ENCODE data around the gene SMU1. TPM values are rescaled to one million over a fixed set of nuclear protein-coding genes. Genes with fewer than 3 reads are reported as not detected.

SMU1 gene
- total RNA-seq, 1 donor from 2014 or later, result 25.4 TPM

DNA sequence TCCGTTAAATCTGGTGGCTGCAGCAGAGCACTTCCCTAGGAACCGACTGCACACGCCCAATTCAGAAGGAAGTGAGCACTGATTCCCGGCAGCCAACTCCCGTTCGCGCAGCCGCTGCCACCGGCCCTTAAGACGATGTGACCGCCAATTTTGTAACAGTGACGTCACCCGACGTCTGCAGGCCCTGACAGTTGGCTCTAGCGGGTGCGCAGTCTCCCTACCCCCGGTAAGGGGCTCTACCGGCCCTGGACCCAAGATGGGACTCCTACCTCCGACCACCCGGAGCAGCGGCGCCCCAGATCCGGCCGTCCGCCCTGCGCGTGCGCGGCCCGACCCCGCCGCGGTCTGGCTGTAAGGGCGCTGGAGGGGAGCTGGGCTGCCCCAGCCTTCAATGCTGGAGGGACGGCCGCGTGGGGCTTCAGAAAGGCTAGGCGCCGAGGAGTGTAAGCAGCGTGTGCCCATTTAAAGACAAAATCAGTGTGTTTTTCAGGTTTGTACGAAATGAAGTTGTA lies 32.3 kb downstream of the SMU1 start:
- H3K4me3 Mint-ChIP-seq, result peak overlapping the region; percentile 86
- peak; percentile 79 for DNase-seq (ENCODE audit: extremely low spot score, unreplicated experiment)
- H3K4me1 Mint-ChIP-seq (ENCODE audit: unreplicated experiment), result peaks cover 17% of the 10 kb centered on the region
- H3K27ac Mint-ChIP-seq, result peak overlapping the region; percentile 89
- H3K36me3 Mint-ChIP-seq, result peaks cover 10% of the 10 kb centered on the region
- TF ChIP-seq CTCF (conservative IDR thresholded peaks at IDR 0.05), result no peak
- H3K9me3 Mint-ChIP-seq, result no peaks in the 10 kb centered on the region
- no peaks in the 10 kb centered on the region for H3K27me3 Mint-ChIP-seq

- Mint-ChIP-seq H3K27me3 (no peaks in the 10 kb centered on the region), H3K36me3 (peaks cover 14% of the 10 kb centered on the region), H3K9me3 (no peaks in the 10 kb centered on the region), H3K27ac (peak overlapping the region; percentile 89), H3K4me1 (ENCODE audit: unreplicated experiment) (peaks cover 17% of the 10 kb centered on the region), H3K4me3 (peak overlapping the region; percentile 86)
- no peak for DNase-seq (ENCODE audit: extremely low spot score, unreplicated experiment)
- TF ChIP-seq CTCF (conservative IDR thresholded peaks at IDR 0.05), result no peak
Measured at GRCh38 chr9:33043671-33044070, 32.8 kb downstream of the SMU1 start.

GRCh38 chr9:33042473-33042872 lies 34.0 kb downstream of the SMU1 start:
- no peaks in the 10 kb centered on the region for H3K9me3 Mint-ChIP-seq
- no peak overlapping the region for H3K27ac Mint-ChIP-seq
- H3K36me3 Mint-ChIP-seq, result peaks cover 18% of the 10 kb centered on the region
- DNase-seq (ENCODE audit: extremely low spot score, unreplicated experiment), result no peak
- H3K4me3 Mint-ChIP-seq, result no peak overlapping the region
- H3K27me3 Mint-ChIP-seq, result no peaks in the 10 kb centered on the region
- H3K4me1 Mint-ChIP-seq (ENCODE audit: unreplicated experiment), result peaks cover 17% of the 10 kb centered on the region
- no peak for TF ChIP-seq CTCF (conservative IDR thresholded peaks at IDR 0.05)

DNA sequence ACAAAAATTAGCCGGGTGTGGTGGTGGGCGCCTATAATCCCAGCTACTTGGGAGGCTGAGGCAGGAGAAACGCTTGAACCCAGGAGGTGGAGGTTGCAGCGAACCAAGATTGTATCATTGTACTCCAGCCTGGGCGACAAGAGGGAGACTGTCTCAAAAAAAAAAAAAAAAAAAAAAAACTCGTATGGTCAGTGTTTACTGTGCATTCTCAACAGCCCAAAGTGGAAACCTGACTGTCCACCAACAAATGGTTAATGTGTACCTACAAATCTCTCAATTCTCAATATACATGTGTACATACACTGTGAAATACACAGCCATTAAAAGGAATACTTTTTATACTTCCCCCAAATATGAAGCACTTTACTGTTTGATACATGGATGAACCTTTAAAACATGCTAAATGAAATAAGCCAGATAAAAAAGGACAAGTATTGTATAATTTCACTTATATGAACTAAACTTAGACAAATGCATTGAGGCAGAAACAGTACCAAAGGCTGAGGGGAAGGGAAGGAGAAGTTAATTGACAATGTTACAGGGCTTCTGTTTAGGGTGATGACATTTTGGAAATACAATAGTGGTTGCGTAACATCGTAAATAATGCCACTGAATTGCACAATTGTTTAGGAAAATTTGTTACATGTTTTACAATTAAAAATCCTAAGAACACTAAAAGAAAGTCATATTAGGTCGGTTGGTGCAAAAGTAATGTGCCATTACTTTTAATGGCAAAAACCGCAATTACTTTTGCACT lies 34.9 kb downstream of the SMU1 start:
- Mint-ChIP-seq H3K9me3 (no peaks in the 10 kb centered on the region), H3K27me3 (no peaks in the 10 kb centered on the region)

GRCh38 chr9:33040792-33041431 lies 35.6 kb downstream of the SMU1 start:
- no peaks in the 10 kb centered on the region for H3K9me3 Mint-ChIP-seq
- H3K4me1 Mint-ChIP-seq (ENCODE audit: unreplicated experiment), result peaks cover 17% of the 10 kb centered on the region
- no peaks in the 10 kb centered on the region for H3K27me3 Mint-ChIP-seq
- H3K36me3 Mint-ChIP-seq, result peaks cover 20% of the 10 kb centered on the region
- no peak overlapping the region for H3K4me3 Mint-ChIP-seq
- DNase-seq (ENCODE audit: extremely low spot score, unreplicated experiment), result no peak
- no peak for TF ChIP-seq CTCF (conservative IDR thresholded peaks at IDR 0.05)
- H3K27ac Mint-ChIP-seq, result no peak overlapping the region

More for the DNA sequence above, 34.9 kb downstream of the SMU1 start:
- Mint-ChIP-seq H3K27ac (no peak overlapping the region), H3K4me1 (ENCODE audit: unreplicated experiment) (peaks cover 17% of the 10 kb centered on the region), H3K36me3 (peaks cover 17% of the 10 kb centered on the region), H3K4me3 (no peak overlapping the region)
- no peak for TF ChIP-seq CTCF (conservative IDR thresholded peaks at IDR 0.05)
- DNase-seq (ENCODE audit: extremely low spot score, unreplicated experiment), result no peak
